CD4-positive, alpha-beta T cell treated with Interleukin-4 for 4 hours (primary cell): ENCODE measurements around the gene DCBLD1.

Experiments
- DNase-seq: peaks from one replicate; pipeline ENCODE4 v3.0.0-alpha.2; 2020

The DCBLD1 gene

GRCh38 chr6:117561128-117561527, 78.7 kb downstream of the DCBLD1 start:
- no peak for DNase-seq

GRCh38 chr6:117564681-117565080, 82.2 kb downstream of the DCBLD1 start:
- DNase-seq = no peak

DNA sequence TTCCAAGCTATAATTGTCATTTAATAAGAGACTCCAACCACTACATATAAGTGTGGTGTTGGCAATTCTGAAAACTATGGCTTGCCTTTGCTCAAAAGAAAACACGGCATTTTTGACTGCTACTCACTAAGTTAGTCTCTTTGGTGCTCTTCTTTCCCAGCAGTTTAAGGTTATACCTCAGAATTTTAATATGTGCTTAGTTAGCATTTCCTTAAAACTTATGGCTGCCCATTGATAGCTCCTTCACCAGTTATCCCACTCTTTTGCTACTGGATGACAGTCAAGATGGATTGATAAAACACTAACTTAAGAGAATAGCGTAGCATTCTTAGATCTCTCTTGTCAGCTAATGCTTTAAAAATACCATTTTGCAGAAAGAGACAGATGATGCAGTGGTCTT, 85.8 kb downstream of the DCBLD1 start:
- DNase-seq = no peak

DNA sequence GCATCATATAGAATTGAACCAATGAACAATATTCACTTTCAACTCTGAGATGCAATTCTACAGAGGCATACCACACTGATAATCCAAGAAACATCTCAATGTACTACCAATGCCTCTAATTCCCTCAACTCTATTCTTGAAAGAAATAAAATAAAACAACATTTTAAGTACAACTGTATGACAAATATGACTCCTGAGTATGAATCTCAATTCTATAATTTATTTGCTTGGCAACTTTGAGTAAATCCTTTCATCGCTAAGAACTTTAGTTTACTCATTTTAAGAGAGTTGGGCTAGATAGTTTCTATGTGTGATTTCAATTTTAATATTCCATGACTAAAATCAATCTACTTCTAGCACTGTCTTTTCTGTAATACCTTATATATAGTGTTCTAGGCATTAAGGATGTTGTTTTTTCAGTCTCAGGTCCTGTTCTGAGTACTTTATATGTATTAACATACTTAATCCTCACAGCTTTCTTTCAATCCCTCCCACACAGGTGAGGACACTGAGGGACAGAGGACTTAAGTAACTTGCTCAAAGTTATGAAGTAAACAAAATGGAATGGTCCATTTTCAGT, 86.4 kb downstream of the DCBLD1 start:
- DNase-seq = no peak

DNA sequence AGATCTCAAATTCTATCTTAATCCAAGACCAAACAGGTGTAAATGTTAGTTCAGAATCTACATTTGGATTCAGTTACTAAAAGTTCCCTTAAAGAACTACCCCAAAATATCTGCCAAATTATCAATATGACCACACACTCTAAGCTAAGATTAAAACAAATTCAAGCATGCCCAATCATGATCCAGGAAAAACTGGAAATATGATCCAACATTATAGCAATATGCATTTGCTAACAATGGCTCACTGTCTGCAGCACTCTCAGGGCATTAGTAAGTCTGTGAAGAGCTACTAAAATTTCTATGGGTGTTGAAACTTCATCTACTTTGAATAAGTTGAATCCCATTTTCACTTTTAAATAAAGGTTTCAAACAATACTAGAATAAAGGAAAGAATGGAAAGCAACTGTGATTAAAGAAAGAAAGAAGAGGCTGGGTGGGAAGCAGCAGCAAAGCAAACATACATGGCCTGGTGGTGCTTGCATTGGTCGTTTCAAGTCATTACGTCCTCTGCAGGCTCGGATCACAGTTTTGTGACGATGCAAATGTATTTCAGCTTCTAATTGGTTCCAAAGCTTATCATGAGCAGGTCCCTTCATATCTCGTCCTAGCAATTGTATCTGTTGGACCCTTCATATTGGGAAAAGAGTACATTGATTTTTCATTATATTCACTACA, 90.7 kb downstream of the DCBLD1 start:
- no peak for DNase-seq

- DNase-seq = no peak
These were observed 91.7 kb downstream of the DCBLD1 start for GRCh38 chr6:117574198-117574597.

- DNase-seq = no peak
These were observed 103.2 kb downstream of the DCBLD1 start for GRCh38 chr6:117585647-117586046.

DNA sequence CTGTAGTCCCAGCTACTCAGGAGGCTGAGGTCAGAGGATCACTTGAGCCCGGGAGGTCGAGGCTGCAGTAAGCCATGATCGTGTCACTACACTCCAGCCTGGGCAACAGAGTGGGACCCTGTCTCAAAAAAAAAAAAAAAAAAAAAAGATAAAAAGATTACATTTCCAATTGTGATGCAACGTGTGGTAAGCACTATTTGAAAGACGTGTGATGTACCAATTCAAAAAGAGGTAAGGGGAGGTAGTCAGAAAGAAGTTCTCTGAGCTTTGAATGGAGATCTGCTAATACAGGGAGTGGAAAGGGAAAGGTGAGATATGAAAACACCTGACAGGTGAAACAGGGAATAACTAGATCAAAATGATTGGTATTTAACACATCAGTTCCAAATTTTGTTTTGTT, 108.0 kb downstream of the DCBLD1 start:
- DNase-seq = no peak

DNA sequence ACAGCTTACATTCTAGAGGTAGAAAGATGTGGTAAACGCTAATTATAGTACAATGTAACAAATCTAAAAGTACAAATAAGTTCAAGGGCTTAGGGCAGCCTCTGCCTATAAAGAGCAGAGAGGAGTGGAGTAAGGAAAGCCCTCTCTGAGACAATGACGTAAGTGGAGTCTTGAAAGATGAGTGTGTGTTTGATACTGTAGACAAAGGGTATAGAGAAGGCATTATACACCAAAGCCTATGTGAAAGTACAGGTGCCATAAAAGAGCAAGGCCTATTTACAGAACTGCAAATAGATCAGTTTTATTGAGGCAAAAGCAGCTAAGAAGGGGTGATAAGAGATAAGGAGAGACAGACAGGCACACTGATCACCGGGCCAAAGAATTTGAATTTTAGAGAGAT, 108.9 kb downstream of the DCBLD1 start:
- no peak for DNase-seq

- DNase-seq = no peak
These were observed 110.7 kb downstream of the DCBLD1 start for GRCh38 chr6:117592983-117593759.

DNA sequence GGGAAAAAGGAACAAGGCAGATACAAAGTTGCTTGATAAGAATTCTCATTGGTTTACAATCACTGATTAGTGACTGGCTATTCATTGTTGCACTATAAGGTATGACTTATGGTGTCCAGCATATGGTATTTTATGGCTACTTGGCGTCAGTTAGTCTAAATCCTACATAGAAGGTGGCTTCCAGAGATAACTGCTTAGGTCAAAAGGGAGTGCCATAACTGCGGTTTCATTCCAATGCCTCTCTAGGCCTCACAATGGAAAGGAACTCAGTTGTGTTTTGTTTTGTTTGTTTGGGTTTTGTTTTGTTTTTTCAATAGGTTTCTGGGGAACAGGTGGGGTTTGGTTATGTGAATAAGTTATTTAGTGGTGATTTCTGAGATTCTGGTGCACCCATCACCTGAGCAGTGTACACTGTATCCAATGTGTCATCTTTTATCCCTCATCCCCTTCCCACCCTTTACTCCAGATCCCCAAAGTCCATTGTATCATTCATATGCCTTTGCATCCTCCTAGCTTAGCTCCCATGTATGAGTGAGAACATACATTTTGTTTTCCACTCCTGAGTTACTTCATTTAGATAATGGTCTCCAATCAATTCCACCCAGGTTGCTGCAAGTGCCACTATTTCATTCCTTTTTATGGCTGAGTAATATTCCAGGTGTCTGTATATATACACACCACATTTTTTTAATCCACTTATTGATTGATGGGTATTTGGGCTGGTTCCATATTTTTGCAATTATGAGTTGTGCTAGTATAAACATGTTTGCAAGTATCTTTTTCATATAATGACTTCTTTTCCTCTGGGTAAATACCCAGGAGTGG, 112.8 kb downstream of the DCBLD1 start:
- no peak for DNase-seq

GRCh38 chr6:117597755-117598154, 115.3 kb downstream of the DCBLD1 start:
- DNase-seq = no peak
